GM08714 (cell line): ENCODE data around the gene C15orf40.
A peak's percentile ranks its signal among the peaks of the same experiment; 100 is the strongest.
"Not testable (repeated sequence)": the region's sequence is repeated elsewhere in the genome, so short reads cannot be mapped to it uniquely, and the experiment has no call there.

Experiments used
- H3K4me3 ChIP-seq: fragments of 200-500 bp; sonication (Bioruptor generic); 2 replicates; pipeline ENCODE4 v1.5.1; 2014; ENCODE audit warnings: mild to moderate bottlenecking, low read length, inconsistent platforms
- ZNF274 ChIP-seq: IDR thresholded peaks from 2 replicates; pipeline ENCODE4 v1.6.1; 2012; ENCODE audit warnings: mild to moderate bottlenecking, low read depth, low read length

The C15orf40 gene

GRCh38 chr15:83012076-83012426, 612 bp upstream of the C15orf40 start:
- H3K4me3 ChIP-seq: peak overlapping the region; percentile 50; the same call in 1 of the 2 replicates
- no peak for TF ChIP-seq ZNF274

- no peak for TF ChIP-seq ZNF274
- H3K4me3 ChIP-seq: peak overlapping the region; percentile 82
Observed at GRCh38 chr15:83010709-83011270, 649 bp downstream of the C15orf40 start.

GRCh38 chr15:83000672-83001031, 10.8 kb downstream of the C15orf40 start:
- not testable (repeated sequence) for H3K4me3 ChIP-seq

GRCh38 chr15:82999905-83000671, 11.4 kb downstream of the C15orf40 start:
- H3K4me3 ChIP-seq: peak overlapping the region; percentile 59; the same call in 1 of the 2 replicates
- TF ChIP-seq ZNF274: no peak

- TF ChIP-seq ZNF274: no peak
- H3K4me3 ChIP-seq: no peak overlapping the region
Observed at GRCh38 chr15:82999426-82999825, 12.0 kb downstream of the C15orf40 start.

- no peak overlapping the region for H3K4me3 ChIP-seq
Observed at GRCh38 chr15:82995938-82996337, 15.5 kb downstream of the C15orf40 start.

GRCh38 chr15:82995076-82995475, 16.4 kb downstream of the C15orf40 start:
- TF ChIP-seq ZNF274: no peak
- H3K4me3 ChIP-seq: no peak overlapping the region

More at GRCh38 chr15:82995938-82996337, 15.5 kb downstream of the C15orf40 start:
- TF ChIP-seq ZNF274: no peak

GRCh38 chr15:82993144-82993543, 18.3 kb downstream of the C15orf40 start:
- TF ChIP-seq ZNF274: no peak
- no peak overlapping the region for H3K4me3 ChIP-seq

DNA sequence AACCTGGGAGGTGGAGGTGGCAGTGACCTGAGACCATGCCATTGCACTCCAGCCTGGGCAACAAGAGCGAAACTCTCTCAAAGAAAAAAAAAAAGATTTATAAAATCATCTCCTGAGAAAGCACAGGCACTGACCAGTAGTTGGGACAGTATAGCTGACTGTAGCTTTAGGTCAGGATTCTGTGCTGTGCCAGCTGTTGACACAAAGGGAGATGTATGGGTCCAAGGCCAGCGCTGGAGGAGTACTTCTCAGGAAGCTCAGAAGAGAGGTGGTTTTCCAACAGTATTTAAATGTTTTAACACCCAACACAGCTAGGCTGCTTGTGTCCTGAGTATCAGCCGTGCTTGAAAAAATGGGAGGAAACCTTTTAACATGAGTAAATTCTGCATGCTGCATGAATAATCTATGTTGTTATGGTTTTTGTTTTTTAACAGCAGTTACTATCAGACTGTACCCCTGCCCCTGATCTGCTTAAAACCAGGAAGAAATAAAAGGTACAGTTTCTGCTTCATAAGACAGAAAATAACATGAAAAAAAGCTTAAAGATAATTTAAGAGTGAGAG, 18.9 kb downstream of the C15orf40 start:
- no peak for TF ChIP-seq ZNF274
- no peak overlapping the region for H3K4me3 ChIP-seq

DNA sequence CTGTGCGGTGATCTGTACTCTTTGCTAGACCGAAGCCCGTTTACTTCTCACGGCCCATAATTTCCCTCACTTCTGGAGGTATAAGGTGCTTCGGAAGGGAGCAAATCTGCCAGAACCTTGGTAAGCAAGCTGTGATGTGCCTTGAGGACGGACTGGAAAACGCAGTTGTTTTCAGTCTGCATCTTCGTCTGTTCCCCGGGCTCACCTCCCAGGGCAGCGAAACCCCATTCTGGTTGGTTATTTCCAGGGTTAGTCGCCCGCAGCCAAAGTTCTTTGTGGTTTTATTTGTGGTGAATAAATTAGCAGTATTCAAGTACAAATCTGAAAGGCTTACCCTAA, 25.0 kb downstream of the C15orf40 start:
- no peak for TF ChIP-seq ZNF274
- H3K4me3 ChIP-seq: peak overlapping the region; percentile 94

- peak within 1 kb of the TSS; percentile 94 for H3K4me3 ChIP-seq
- no peak for TF ChIP-seq ZNF274
Observed at GRCh38 chr15:82985688-82986441, 25.6 kb downstream of the C15orf40 start, which contains the start of gene RAMAC. Gene RAMAC, plus strand, starts transcription at chr15:82986210. Its CDS starts 2,809 bp downstream, at chr15:82989019.

GRCh38 chr15:82980981-82981380, 30.5 kb downstream of the C15orf40 start:
- TF ChIP-seq ZNF274: no peak
- no peak overlapping the region for H3K4me3 ChIP-seq

DNA sequence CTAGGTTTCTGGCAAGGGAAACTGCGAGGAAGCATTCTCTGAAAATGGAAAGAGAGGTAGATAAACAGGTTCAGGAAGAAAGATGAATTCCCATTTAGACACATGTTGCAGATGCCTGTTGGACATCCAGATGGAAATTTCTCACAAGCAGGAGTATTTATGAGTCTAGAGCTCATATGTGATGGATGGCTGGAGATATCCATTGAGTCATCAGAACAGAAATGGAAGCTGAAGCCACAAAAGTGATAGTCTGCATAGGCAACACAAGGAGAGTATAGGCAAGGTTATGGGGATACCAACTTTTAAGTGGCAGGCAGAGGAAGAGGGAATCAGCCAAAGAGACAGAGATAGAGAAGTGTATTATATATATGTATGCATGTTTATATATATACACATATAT, 31.7 kb downstream of the C15orf40 start:
- TF ChIP-seq ZNF274: no peak
- H3K4me3 ChIP-seq: no peak overlapping the region

GRCh38 chr15:82978438-82978837, 33.0 kb downstream of the C15orf40 start:
- H3K4me3 ChIP-seq: no peak overlapping the region
- no peak for TF ChIP-seq ZNF274

GRCh38 chr15:82977076-82977475, 34.4 kb downstream of the C15orf40 start:
- no peak overlapping the region for H3K4me3 ChIP-seq
- no peak for TF ChIP-seq ZNF274
